ENCODE measurements around the gene COMP.

GRCh38 chr19:18733196-18733647, 57.9 kb downstream of the COMP start:
- TF ChIP-seq CTCF (optimal IDR thresholded peaks at IDR 0.05 in 1 of 3, IDR thresholded peaks at IDR 0.05 in 1 of 3, conservative IDR thresholded peaks at IDR 0.05 in 1 of 3; ENCODE audit: extremely low read depth in 1 of 3, insufficient read depth in 2 of 3, low read length in 3 of 3) (no peak), EZH2 (IDR thresholded peaks at IDR 0.05; ENCODE audit: low read length) (no peak)
